H9 (cell line): ENCODE results near the gene UBE2E1. TPM values are rescaled to one million over a fixed set of nuclear protein-coding genes. Genes with fewer than 3 reads are reported as not detected.

ENCODE experiments used
- DNase-seq: peaks from one replicate; pipeline ENCODE4 v3.0.0-alpha.2; 2017
- H2AFZ ChIP-seq: one replicate; pipeline ENCODE4 v1.6.1; 2013; ENCODE audit warnings: mild to moderate bottlenecking, low read length, control low read depth, moderate library complexity
- H2AK5ac ChIP-seq: 2 replicates; pipeline ENCODE4 v1.6.1; 2013; ENCODE audit warnings: low read length, control low read depth, mixed read lengths; ENCODE audit not compliant: insufficient read length
- H2BK120ac ChIP-seq: one replicate; pipeline ENCODE4 v1.6.1; 2013; ENCODE audit warnings: low read depth, mild to moderate bottlenecking, low read length, control low read depth, inconsistent platforms; ENCODE audit not compliant: poor library complexity, severe bottlenecking
- H2BK12ac ChIP-seq: 2 replicates; pipeline ENCODE4 v1.6.1; 2013; ENCODE audit warnings: low read length, control low read depth, mixed read lengths, low read depth; ENCODE audit not compliant: insufficient read length
- H2BK15ac ChIP-seq: 2 replicates; pipeline ENCODE4 v1.6.1; 2013; ENCODE audit warnings: low read depth, low read length, control low read depth
- H2BK20ac ChIP-seq: one replicate; pipeline ENCODE4 v1.6.1; 2013; ENCODE audit warnings: low read depth, mild to moderate bottlenecking, low read length, control low read depth, inconsistent platforms; ENCODE audit not compliant: poor library complexity, severe bottlenecking
- H2BK5ac ChIP-seq: 2 replicates; pipeline ENCODE4 v1.6.1; 2013; ENCODE audit warnings: low read length, control low read depth, mixed read lengths; ENCODE audit not compliant: insufficient read length
- H3K14ac ChIP-seq: 2 replicates; pipeline ENCODE4 v1.6.1; 2013; ENCODE audit warnings: low read length, control low read depth; ENCODE audit not compliant: insufficient read depth
- H3K18ac ChIP-seq: 2 replicates; pipeline ENCODE4 v1.6.1; 2013; ENCODE audit warnings: low read depth, mild to moderate bottlenecking, mixed read lengths, low read length, control low read depth; ENCODE audit not compliant: insufficient read length
- H3K23ac ChIP-seq: 2 replicates; pipeline ENCODE4 v1.6.1; 2013; ENCODE audit warnings: low read length, control low read depth, mixed read lengths, low read depth; ENCODE audit not compliant: insufficient read length
- H3K23me2 ChIP-seq: 2 replicates; pipeline ENCODE4 v1.6.1; 2013; ENCODE audit warnings: low read depth, mild to moderate bottlenecking, mixed read lengths, low read length, control low read depth; ENCODE audit not compliant: insufficient read length, poor library complexity, severe bottlenecking
- H3K27ac ChIP-seq: 2 replicates; pipeline ENCODE4 v1.5.1; 2013; ENCODE audit warnings: low read length, control low read depth, mixed read lengths, low read depth; ENCODE audit not compliant: insufficient read length
- H3K27me3 ChIP-seq: 2 replicates; pipeline ENCODE4 v1.6.1; 2013; ENCODE audit warnings: low read length, control low read depth, inconsistent platforms; ENCODE audit not compliant: insufficient read depth
- H3K4ac ChIP-seq: 2 replicates; pipeline ENCODE4 v1.6.1; 2013; ENCODE audit warnings: low read depth, mild to moderate bottlenecking, control low read depth, inconsistent platforms, low read length, moderate library complexity
- H3K4me1 ChIP-seq: 2 replicates; pipeline ENCODE4 v1.6.1; 2013; ENCODE audit warnings: low read length, control low read depth, inconsistent platforms; ENCODE audit not compliant: insufficient read depth
- H3K4me2 ChIP-seq: 2 replicates; pipeline ENCODE4 v1.6.1; 2013; ENCODE audit warnings: low read length, control low read depth, mixed read lengths; ENCODE audit not compliant: insufficient read length, insufficient read depth
- H3K56ac ChIP-seq: 2 replicates; pipeline ENCODE4 v1.6.1; 2013; ENCODE audit warnings: low read depth, mild to moderate bottlenecking, mixed read lengths, low read length, control low read depth; ENCODE audit not compliant: insufficient read length
- H3K79me1 ChIP-seq: 2 replicates; pipeline ENCODE4 v1.6.1; 2013; ENCODE audit warnings: low read depth, mild to moderate bottlenecking, moderate library complexity, low read length, control low read depth, inconsistent platforms; ENCODE audit not compliant: insufficient read depth, poor library complexity, severe bottlenecking
- H3K79me2 ChIP-seq: 2 replicates; pipeline ENCODE4 v1.6.1; 2013; ENCODE audit warnings: low read length, control low read depth, inconsistent platforms; ENCODE audit not compliant: insufficient read depth
- H3K9ac ChIP-seq: 2 replicates; pipeline ENCODE4 v1.6.1; 2013; ENCODE audit warnings: low read length, control low read depth, mixed read lengths; ENCODE audit not compliant: insufficient read length; ENCODE audit errors: extremely low read depth
- H3K9me3 ChIP-seq: one replicate; pipeline ENCODE4 v1.6.1; 2013; ENCODE audit warnings: low read depth, low read length, inconsistent platforms; ENCODE audit not compliant: control insufficient read depth
- H3T11ph ChIP-seq: one replicate; pipeline ENCODE4 v1.6.1; 2013; ENCODE audit warnings: mild to moderate bottlenecking, low read length, control low read depth, inconsistent platforms
- H4K20me1 ChIP-seq: one replicate; pipeline ENCODE4 v1.6.1; 2013; ENCODE audit not compliant: control insufficient read depth, insufficient read length, insufficient read depth
- H4K5ac ChIP-seq: 2 replicates; pipeline ENCODE4 v1.6.1; 2013; ENCODE audit warnings: low read depth, mild to moderate bottlenecking, mixed read lengths, low read length, control low read depth; ENCODE audit not compliant: insufficient read length
- H4K8ac ChIP-seq: replicated peaks from 2 replicates; pipeline ENCODE4 v1.6.1; 2013; ENCODE audit warnings: low read length, control low read depth, mixed read lengths, low read depth; ENCODE audit not compliant: insufficient read length
- H4K91ac ChIP-seq: 2 replicates; pipeline ENCODE4 v1.6.1; 2013; ENCODE audit warnings: low read depth, mild to moderate bottlenecking, moderate library complexity, mixed read lengths, low read length, control low read depth; ENCODE audit not compliant: insufficient read length
- H3K27ac Mint-ChIP-seq, 3 experiments: 2 replicates in 2 of 3; 3 replicates in 1 of 3; pipeline ENCODE4 v1.8.0; 2020 to 2021; ENCODE audit warnings: mixed read lengths in 3 of 3, mild to moderate bottlenecking in 1 of 3, moderate library complexity in 1 of 3
- H3K27me3 Mint-ChIP-seq: 2 replicates; pipeline ENCODE4 v1.8.0; 2021; ENCODE audit warnings: low read depth, mild to moderate bottlenecking, moderate library complexity, mixed read lengths
- H3K36me3 Mint-ChIP-seq, 3 experiments: 2 replicates in 2 of 3; 3 replicates in 1 of 3; pipeline ENCODE4 v1.8.0; 2020 to 2021; ENCODE audit warnings: low read depth in 3 of 3, mixed read lengths in 3 of 3; ENCODE audit not compliant: insufficient read depth in 1 of 3
- H3K4me1 Mint-ChIP-seq, 2 experiments: 2 replicates each; pipeline ENCODE4 v1.8.0; 2020; ENCODE audit warnings: mixed read lengths in 2 of 2
- H3K4me3 Mint-ChIP-seq, 2 experiments: 2 replicates in 1 of 2; 3 replicates in 1 of 2; pipeline ENCODE4 v1.8.0; 2020 to 2021; ENCODE audit warnings: mild to moderate bottlenecking in 2 of 2, mixed read lengths in 2 of 2, moderate library complexity in 1 of 2
- H3K9me3 Mint-ChIP-seq, 2 experiments: 2 replicates in 1 of 2; 3 replicates in 1 of 2; pipeline ENCODE4 v1.8.0; 2020; ENCODE audit warnings: mild to moderate bottlenecking in 2 of 2, mixed read lengths in 2 of 2, moderate library complexity in 1 of 2
- CTCF ChIP-seq: fragments of 200-600 bp; sonication (generic); conservative IDR thresholded peaks from 3 replicates; pipeline ENCODE4 v1.8.0; 2021; ENCODE audit warnings: antibody characterized with exemption, mild to moderate bottlenecking
- WGBS: extraction: QIAGEN DNeasy Blood & Tissue Kit; methylation state at CpG from one replicate; pipeline ENCODE4 v1.1.7; 2013; ENCODE audit warnings: missing lambda C conversion rate, low lambda C conversion rate, mixed read lengths; ENCODE audit not compliant: insufficient read length; ENCODE audit errors: extremely low coverage; 5-methylcytosine and 5-hydroxymethylcytosine counted together
- total RNA-seq: library from RNA; stranded (reverse); gene quantifications from 2 replicates; pipeline ENCODE4 v1.2.1, GENCODE V29; 2021

The UBE2E1 gene
- total RNA-seq, 1 experiment from 2014 or later, result 142 TPM

- Histone ChIP-seq H2AK5ac (no peak overlapping the region), H3K23ac (no peak overlapping the region), H2BK15ac (no peak overlapping the region), H3K56ac (no peak overlapping the region), H3K27ac (peak overlapping the region; percentile 2), H2BK120ac (no peak overlapping the region), H3K4ac (no peak overlapping the region), H3K14ac (no peak overlapping the region), H3K4me2 (no peak overlapping the region), H3K23me2 (peaks cover 10% of the 10 kb centered on the region), H4K20me1 (no peaks in the 10 kb centered on the region), H2AFZ (no peak overlapping the region), H3K9ac (no peak overlapping the region), H4K5ac (no peak overlapping the region), H3K18ac (no peak overlapping the region), H4K91ac (no peak overlapping the region), H2BK5ac (no peak overlapping the region), H3K79me2 (peaks cover 7% of the 10 kb centered on the region; the same call in 1 of the 2 replicates), H3K79me1 (peaks cover 3% of the 10 kb centered on the region), H3K4me1 (no peaks in the 10 kb centered on the region; the same call in 1 of the 2 replicates), H2BK12ac (no peak overlapping the region), H3K27me3 (no peaks in the 10 kb centered on the region), H2BK20ac (no peak overlapping the region), H3T11ph (no peak overlapping the region), H4K8ac (no peak overlapping the region), H3K9me3 (no peaks in the 10 kb centered on the region)
- Mint-ChIP-seq H3K9me3 (no peaks in the 10 kb centered on the region), H3K4me3 (peak overlapping the region; percentile 53 to 99; a peak in 3 of 5 replicates), H3K27me3 (no peaks in the 10 kb centered on the region; the same call in 1 of the 2 replicates), H3K36me3 (peaks cover 31 to 48% (median 39%) of the 10 kb centered on the region in 3 experiments), H3K4me1 (peaks cover 32 to 34% of the 10 kb centered on the region in 2 experiments), H3K27ac (peak overlapping the region in 1 of 3 experiments; percentile 94; a peak in 2 of 7 replicates)
- no peak for TF ChIP-seq CTCF
- no peak for DNase-seq
- WGBS, result no CpG with 5 or more reads among the region's 5 CpGs
Measured at GRCh38 chr3:23920151-23920655, 114.4 kb downstream of the UBE2E1 start.
